Fibroblast of mammary gland (primary cell): ENCODE results near the gene ZNF367.

Source experiments
- DNase-seq: peaks from one replicate; pipeline ENCODE4 v3.0.0-alpha.2; 2010; ENCODE audit warnings: low read depth
- H3K4me3 ChIP-seq: 2 replicates; pipeline ENCODE4 v1.5.1; 2011; ENCODE audit warnings: low read depth, mild to moderate bottlenecking, low read length, moderate library complexity; ENCODE audit not compliant: control insufficient read depth
- CTCF ChIP-seq: conservative IDR thresholded peaks from 2 replicates; pipeline ENCODE4 v1.5.1; 2011; ENCODE audit warnings: low read depth, low read length, inconsistent platforms; ENCODE audit not compliant: control insufficient read depth, insufficient read depth

Gene ZNF367

GRCh38 chr9:96418083-96418919 lies at the start of gene ZNF367:
TSS of gene ZNF367 (minus strand) at chr9:96418370. CDS start at chr9:96418032, 338 bp downstream.
- DNase-seq = peak; percentile 94
- TF ChIP-seq CTCF = no peak
- H3K4me3 ChIP-seq = peak within 1 kb of the TSS; percentile 93

GRCh38 chr9:96467784-96468183 lies 49.6 kb upstream of the ZNF367 start:
- no peak for DNase-seq
- TF ChIP-seq CTCF = no peak
- H3K4me3 ChIP-seq = no peak overlapping the region

- no peak for DNase-seq
- no peak overlapping the region for H3K4me3 ChIP-seq
- no peak for TF ChIP-seq CTCF
Measured at GRCh38 chr9:96464426-96464825, 46.3 kb upstream of the ZNF367 start.

GRCh38 chr9:96462541-96462940 lies 44.4 kb upstream of the ZNF367 start:
- no peak for TF ChIP-seq CTCF
- H3K4me3 ChIP-seq = no peak overlapping the region
- no peak for DNase-seq

- no peak for TF ChIP-seq CTCF
- DNase-seq = no peak
- H3K4me3 ChIP-seq = no peak overlapping the region
Measured at GRCh38 chr9:96461336-96461735, 43.2 kb upstream of the ZNF367 start.

- peak; percentile 83 for DNase-seq
- H3K4me3 ChIP-seq = no peak overlapping the region
- no peak for TF ChIP-seq CTCF
Measured at GRCh38 chr9:96460882-96461281, 42.7 kb upstream of the ZNF367 start.
